PC-3 (cell line): ENCODE measurements around the gene YTHDF1. TPM values are rescaled to one million over a fixed set of nuclear protein-coding genes. Genes with fewer than 3 reads are reported as not detected.

Experiments used
- ATAC-seq: fragments of 200-7000 bp; cut with Tn5 transposase; 2 replicates; pipeline ENCODE4 v1.9.1; 2020; ENCODE audit warnings: mild to moderate bottlenecking, moderate library complexity
- BruUV-seq: library from RNA; stranded (reverse); fragments of 400-500 nt; replicated peaks from 2 replicates; lab custom pipeline; 2021; lab: Mats Ljungman, UMichigan
- CTCF ChIA-PET: fragments of 300-600 bp; sonication (Branson Sonifier 250); formaldehyde crosslinking; loops from one replicate; lab custom pipeline; 2022; ENCODE audit warnings: antibody characterized with exemption; lab: Charles Lee
- POLR2A ChIA-PET: fragments of 300-600 bp; sonication (Branson Sonifier 250); formaldehyde crosslinking; loops from one replicate; lab custom pipeline; 2022; ENCODE audit warnings: antibody characterized with exemption; ENCODE audit not compliant: unreplicated experiment; lab: Charles Lee
- DNase-seq: peaks from one replicate; pipeline ENCODE4 v3.0.0-alpha.2; 2015
- H2AFZ ChIP-seq: fragments of 300-600 bp; sonication (generic); 2 replicates; pipeline ENCODE4 v1.6.0; 2016; ENCODE audit warnings: antibody characterized with exemption, low read length
- H3F3A ChIP-seq: fragments of 300-600 bp; sonication (generic); one replicate; pipeline ENCODE4 v1.6.0; 2017; ENCODE audit warnings: antibody characterized with exemption, low read length, control low read depth, mild to moderate bottlenecking; ENCODE audit not compliant: unreplicated experiment
- H3K27ac ChIP-seq: fragments of 300-600 bp; sonication (generic); 2 replicates; pipeline ENCODE4 v1.5.1; 2016; ENCODE audit warnings: mild to moderate bottlenecking, low read length
- H3K27me3 ChIP-seq: fragments of 300-600 bp; sonication (generic); 2 replicates; pipeline ENCODE4 v1.6.1; 2016; ENCODE audit warnings: low read length, mixed read lengths
- H3K36me3 ChIP-seq: fragments of 300-600 bp; sonication (generic); 2 replicates; pipeline ENCODE4 v1.6.1; 2016; ENCODE audit warnings: low read depth, mixed run types, low read length, mixed read lengths
- H3K4me1 ChIP-seq: fragments of 300-600 bp; sonication (generic); 2 replicates; pipeline ENCODE4 v1.5.1; 2016; ENCODE audit warnings: low read length; ENCODE audit not compliant: insufficient read depth
- H3K4me2 ChIP-seq: fragments of 300-600 bp; sonication (generic); 2 replicates; pipeline ENCODE4 v1.6.0; 2016; ENCODE audit warnings: low read length
- H3K4me3 ChIP-seq: fragments of 300-600 bp; sonication (generic); 2 replicates; pipeline ENCODE4 v1.5.1; 2016; ENCODE audit warnings: mild to moderate bottlenecking, low read length, mixed read lengths
- H3K79me2 ChIP-seq: fragments of 300-600 bp; sonication (generic); 2 replicates; pipeline ENCODE4 v1.6.1; 2017; ENCODE audit warnings: low read length, mixed read lengths
- H3K9ac ChIP-seq: fragments of 300-600 bp; sonication (generic); 2 replicates; pipeline ENCODE4 v1.6.0; 2016; ENCODE audit warnings: mild to moderate bottlenecking, low read length
- H3K9me2 ChIP-seq: fragments of 300-600 bp; sonication (generic); replicated peaks from 2 replicates; pipeline ENCODE4 v1.6.1; 2016; ENCODE audit warnings: mixed run types, low read length, mixed read lengths
- H3K9me3 ChIP-seq: fragments of 300-600 bp; sonication (generic); 2 replicates; pipeline ENCODE4 v1.6.1; 2016; ENCODE audit warnings: low read length, mixed read lengths
- H4K20me1 ChIP-seq: fragments of 300-600 bp; sonication (generic); 2 replicates; pipeline ENCODE4 v1.6.1; 2016; ENCODE audit warnings: low read length, mixed read lengths
- EZH2 ChIP-seq: fragments of 300-600 bp; sonication (generic); IDR thresholded peaks from one replicate; pipeline ENCODE4 v1.6.1; 2017; ENCODE audit warnings: antibody characterized with exemption, mild to moderate bottlenecking, low read length; ENCODE audit not compliant: unreplicated experiment
- EZH2phosphoT487 ChIP-seq: fragments of 300-600 bp; sonication (generic); IDR thresholded peaks from 2 replicates; pipeline ENCODE4 v1.6.1; 2018; ENCODE audit warnings: mild to moderate bottlenecking, antibody characterized with exemption, low read length, borderline replicate concordance
- intact Hi-C: fragments of 100-400 bp; cut with micrococcal nuclease; formaldehyde crosslinking; loops from 2 replicates; pipeline ENCODE4 v1.9.0; 2023
- total RNA-seq: library from RNA; depleted of rRNA; stranded (reverse); fragments of >200 nt; gene quantifications from 2 replicates; pipeline ENCODE4 v1.2.3, GENCODE V29; 2014
- TF ChIP-seq, protein P1 (sequence below): fragments of 300-600 bp; sonication (generic); conservative IDR thresholded peaks from 2 replicates; pipeline ENCODE4 v1.5.1; 2017; ENCODE audit warnings: antibody characterized with exemption, low read depth, mild to moderate bottlenecking, low read length

Gene YTHDF1
- total RNA-seq, 1 experiment from 2014 or later = 30.0 TPM

- Histone ChIP-seq H3F3A (no peaks in the 10 kb centered on the region), H3K4me3 (peak overlapping the region; percentile 74), H3K9ac (peak overlapping the region; percentile 89), H3K27ac (peak overlapping the region; percentile 20; the same call in 1 of the 2 replicates), H4K20me1 (peaks cover 34% of the 10 kb centered on the region), H3K9me2 (no peaks in the 10 kb centered on the region), H3K79me2 (peaks cover 38% of the 10 kb centered on the region), H2AFZ (peak overlapping the region; percentile 95), H3K27me3 (no peaks in the 10 kb centered on the region), H3K36me3 (peaks cover 22% of the 10 kb centered on the region), H3K4me1 (peaks cover 35% of the 10 kb centered on the region), H3K4me2 (peak overlapping the region; percentile 99), H3K9me3 (no peaks in the 10 kb centered on the region)
- intact Hi-C loops = loop anchor here (1.0 kb wide), 1 partner anchor 21 kb away; no protein-coding TSS in a partner anchor
- BruUV-seq = no TSS peak
- TF ChIP-seq, protein P1, sequence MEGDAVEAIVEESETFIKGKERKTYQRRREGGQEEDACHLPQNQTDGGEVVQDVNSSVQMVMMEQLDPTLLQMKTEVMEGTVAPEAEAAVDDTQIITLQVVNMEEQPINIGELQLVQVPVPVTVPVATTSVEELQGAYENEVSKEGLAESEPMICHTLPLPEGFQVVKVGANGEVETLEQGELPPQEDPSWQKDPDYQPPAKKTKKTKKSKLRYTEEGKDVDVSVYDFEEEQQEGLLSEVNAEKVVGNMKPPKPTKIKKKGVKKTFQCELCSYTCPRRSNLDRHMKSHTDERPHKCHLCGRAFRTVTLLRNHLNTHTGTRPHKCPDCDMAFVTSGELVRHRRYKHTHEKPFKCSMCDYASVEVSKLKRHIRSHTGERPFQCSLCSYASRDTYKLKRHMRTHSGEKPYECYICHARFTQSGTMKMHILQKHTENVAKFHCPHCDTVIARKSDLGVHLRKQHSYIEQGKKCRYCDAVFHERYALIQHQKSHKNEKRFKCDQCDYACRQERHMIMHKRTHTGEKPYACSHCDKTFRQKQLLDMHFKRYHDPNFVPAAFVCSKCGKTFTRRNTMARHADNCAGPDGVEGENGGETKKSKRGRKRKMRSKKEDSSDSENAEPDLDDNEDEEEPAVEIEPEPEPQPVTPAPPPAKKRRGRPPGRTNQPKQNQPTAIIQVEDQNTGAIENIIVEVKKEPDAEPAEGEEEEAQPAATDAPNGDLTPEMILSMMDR = no peak
- no peak for TF ChIP-seq EZH2
- ATAC-seq (no peak), DNase-seq (peak; percentile 14)
- ChIA-PET CTCF (interaction anchor here (0.7 kb wide), 1 partner anchor 28 kb away, joined by 3 read pairs; no protein-coding TSS in a partner anchor), POLR2A (no interaction called here)
Observed at GRCh38 chr20:63216849-63217471, 1.0 kb upstream of the YTHDF1 start.

DNA sequence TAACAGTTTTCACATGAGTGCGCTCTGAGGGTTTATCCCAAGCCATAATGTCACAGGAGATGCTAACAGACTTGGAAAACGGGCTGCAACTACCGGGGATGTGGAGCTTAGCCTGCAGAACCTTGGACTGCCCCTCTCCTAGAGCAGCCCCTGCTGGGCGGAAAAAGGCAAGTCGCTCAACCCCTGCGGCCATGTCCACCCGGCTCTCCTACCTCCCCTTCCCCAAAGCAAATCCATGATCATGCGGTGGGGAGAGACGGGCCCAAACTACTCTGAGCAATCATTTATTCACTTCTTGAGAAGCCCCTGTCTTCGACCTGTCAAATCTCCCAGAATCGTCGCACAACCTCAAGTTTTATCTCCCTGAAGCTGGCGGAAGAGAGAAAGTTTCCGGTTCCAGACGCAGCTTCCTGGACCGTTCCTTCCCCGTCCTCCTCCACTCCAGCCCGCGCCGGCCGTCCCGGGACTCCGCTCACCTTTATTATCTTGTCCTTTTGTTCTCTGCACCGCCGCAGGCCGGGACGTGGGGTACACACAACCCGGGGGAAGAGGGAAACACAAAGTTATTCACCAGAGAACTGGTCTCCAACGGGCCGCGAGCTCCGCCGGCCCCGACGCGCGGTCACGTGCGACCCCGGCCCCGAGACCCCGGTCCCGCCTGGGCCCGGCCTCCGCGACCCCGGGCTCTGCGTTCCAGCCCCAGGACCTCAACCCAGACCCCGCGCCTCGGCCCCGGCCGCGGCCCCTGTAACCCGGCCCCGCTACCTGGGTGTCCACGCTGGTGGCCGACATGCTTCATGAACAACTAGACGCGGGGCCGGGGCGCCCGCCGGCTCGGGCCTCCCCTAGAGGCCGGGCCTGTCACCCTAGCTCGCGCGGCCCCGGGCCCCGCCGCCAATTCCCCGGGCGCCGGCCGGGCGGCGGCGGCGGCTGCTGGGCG, 560 bp downstream of the YTHDF1 start:
- Histone ChIP-seq H3K9ac (peak overlapping the region; percentile 98), H3K79me2 (peaks cover 54% of the 10 kb centered on the region), H4K20me1 (peaks cover 46% of the 10 kb centered on the region), H3K27me3 (no peaks in the 10 kb centered on the region), H2AFZ (peak overlapping the region; percentile 66), H3K9me3 (no peaks in the 10 kb centered on the region), H3F3A (no peaks in the 10 kb centered on the region), H3K9me2 (no peaks in the 10 kb centered on the region), H3K27ac (peak overlapping the region; percentile 31), H3K4me1 (peaks cover 36% of the 10 kb centered on the region), H3K36me3 (peaks cover 34% of the 10 kb centered on the region), H3K4me3 (peak overlapping the region; percentile 100), H3K4me2 (peak overlapping the region; percentile 97)
- ATAC-seq = peak; percentile 47
- no peak for TF ChIP-seq EZH2phosphoT487
- TF ChIP-seq, protein P1 = peak; percentile 66
- CTCF ChIA-PET = interaction anchor here (0.5 to 1.3 kb wide), 7 partner anchors 8 to 243 kb away, joined by 3 to 6 read pairs (median 3); no protein-coding TSS in a partner anchor
- POLR2A ChIA-PET = interaction anchor here (0.5 to 0.6 kb wide), 3 partner anchors 24 to 593 kb away, joined by 3 to 10 read pairs (median 5); no protein-coding TSS in a partner anchor
- intact Hi-C loops = loop anchor here (1.0 to 2.0 kb wide), 2 partner anchors 19 to 33 kb away; no protein-coding TSS in a partner anchor
- TSS peak; percentile 64 for BruUV-seq
- peak; percentile 53 for DNase-seq
